DOHH2 (cell line): ENCODE measurements around the gene INSRR.

Experiments used
- CTCF ChIP-seq: fragments of 200-600 bp; sonication (generic); IDR thresholded peaks from one replicate; pipeline ENCODE4 v1.5.1; 2014; ENCODE audit warnings: antibody characterized with exemption, mild to moderate bottlenecking, low read depth, low read length; ENCODE audit not compliant: poor library complexity, severe bottlenecking
- EZH2phosphoT487 ChIP-seq: fragments of 200-600 bp; sonication (generic); IDR thresholded peaks from 2 replicates; pipeline ENCODE4 v1.6.1; 2017; ENCODE audit warnings: borderline replicate concordance, mild to moderate bottlenecking, antibody characterized with exemption, low read length, moderate library complexity, mixed read lengths

GRCh38 chr1:156845953-156846545 is 12.9 kb downstream of the INSRR start:
- TF ChIP-seq CTCF (no peak), EZH2phosphoT487 (no peak)
